ENCODE measurements around the gene BOD1L1. TPM values are rescaled to one million over a fixed set of nuclear protein-coding genes. Genes with fewer than 3 reads are reported as not detected.

Gene BOD1L1
- total RNA-seq, 2 donors from 2014 or later = 25.9 to 53.1 TPM

- no peak for ATAC-seq (ENCODE audit: insufficient number of reproducible peaks, low FRiP score, low read depth)
- TF ChIP-seq CTCF (IDR thresholded peaks at IDR 0.05) = no peak
Measured at GRCh38 chr4:13597604-13598003, 29.9 kb downstream of the BOD1L1 start.

GRCh38 chr4:13597141-13597540 is 30.4 kb downstream of the BOD1L1 start:
- peaks cover 36% of the 10 kb centered on the region for H3K36me3 ChIP-seq
- ATAC-seq (ENCODE audit: insufficient number of reproducible peaks, low FRiP score, low read depth) (no peak), DNase-seq (ENCODE audit: low spot score) (no peak)
- no peak overlapping the region for H3K4me3 ChIP-seq
- no peaks in the 10 kb centered on the region for H3K9me3 ChIP-seq
- H3K27me3 ChIP-seq (replicated peaks; ENCODE audit: insufficient read depth) = no peaks in the 10 kb centered on the region
- H3K27ac ChIP-seq = no peak overlapping the region
- no peaks in the 10 kb centered on the region for H3K4me1 ChIP-seq (ENCODE audit: control insufficient read depth in 1 of 2, low read depth in 2 of 2)
- no peak for TF ChIP-seq CTCF (IDR thresholded peaks at IDR 0.05)

More at GRCh38 chr4:13597604-13598003, 29.9 kb downstream of the BOD1L1 start:
- Histone ChIP-seq H3K36me3 (peaks cover 39% of the 10 kb centered on the region), H3K4me3 (no peak overlapping the region), H3K9me3 (no peaks in the 10 kb centered on the region), H3K27ac (no peak overlapping the region), H3K27me3 (replicated peaks; ENCODE audit: insufficient read depth) (no peaks in the 10 kb centered on the region), H3K4me1 (ENCODE audit: control insufficient read depth in 1 of 2, low read depth in 2 of 2) (no peaks in the 10 kb centered on the region)
- no peak for DNase-seq (ENCODE audit: low spot score)

GRCh38 chr4:13592220-13592619 is 35.3 kb downstream of the BOD1L1 start:
- ATAC-seq (ENCODE audit: insufficient number of reproducible peaks, low FRiP score, low read depth) = no peak
- no peak overlapping the region for H3K27ac ChIP-seq
- TF ChIP-seq CTCF (IDR thresholded peaks at IDR 0.05) = no peak
- no peak overlapping the region for H3K4me3 ChIP-seq
- no peaks in the 10 kb centered on the region for H3K4me1 ChIP-seq (ENCODE audit: control insufficient read depth in 1 of 2, low read depth in 2 of 2)
- H3K27me3 ChIP-seq (replicated peaks; ENCODE audit: insufficient read depth) = no peaks in the 10 kb centered on the region
- no peak for DNase-seq (ENCODE audit: low spot score)
- H3K36me3 ChIP-seq = peaks cover 38% of the 10 kb centered on the region
- no peaks in the 10 kb centered on the region for H3K9me3 ChIP-seq

DNA sequence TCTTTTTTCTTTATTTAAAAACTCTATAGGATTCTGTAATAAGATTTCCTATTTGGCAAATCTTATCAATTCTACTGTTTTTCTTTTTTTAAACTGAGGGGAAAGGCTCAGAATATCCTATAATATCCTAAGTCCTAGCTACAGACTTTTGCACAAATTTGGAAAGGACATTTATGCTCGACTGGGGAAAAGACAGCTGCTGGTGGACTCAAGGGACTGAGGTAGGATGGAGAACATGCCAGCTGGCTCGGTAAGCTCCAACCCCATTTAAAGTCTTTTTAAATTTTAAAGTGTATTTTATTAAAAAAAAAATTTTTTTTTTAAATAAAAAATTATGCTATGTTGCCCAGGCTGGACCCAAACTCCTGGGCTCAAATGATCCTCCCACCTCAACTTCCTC is 36.8 kb downstream of the BOD1L1 start:
- H3K4me3 ChIP-seq = no peak overlapping the region
- DNase-seq (ENCODE audit: low spot score) (no peak), ATAC-seq (ENCODE audit: insufficient number of reproducible peaks, low FRiP score, low read depth) (no peak)
- no peak for TF ChIP-seq CTCF (IDR thresholded peaks at IDR 0.05)
- no peak overlapping the region for H3K27ac ChIP-seq
- H3K9me3 ChIP-seq = no peaks in the 10 kb centered on the region
- no peaks in the 10 kb centered on the region for H3K4me1 ChIP-seq (ENCODE audit: control insufficient read depth in 1 of 2, low read depth in 2 of 2)
- H3K36me3 ChIP-seq = peaks cover 41% of the 10 kb centered on the region
- H3K27me3 ChIP-seq (replicated peaks; ENCODE audit: insufficient read depth) = no peaks in the 10 kb centered on the region

DNA sequence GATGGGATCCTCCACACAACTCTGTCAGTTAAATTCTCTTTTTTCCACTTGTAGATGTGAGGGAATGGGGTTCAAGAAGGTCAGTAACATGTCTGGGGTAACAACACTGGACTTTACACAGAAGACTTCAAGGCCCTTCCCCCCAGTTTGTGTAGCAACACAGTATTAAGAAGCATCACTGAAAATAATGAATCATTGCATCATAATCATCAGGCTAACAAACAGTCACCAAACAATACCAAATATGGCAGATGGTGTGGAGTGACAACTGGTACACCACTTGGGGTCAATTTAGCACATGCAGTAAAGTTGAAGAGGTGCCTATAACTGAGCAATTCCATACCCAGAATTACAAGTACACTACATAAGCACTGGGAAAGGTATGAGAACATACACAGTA is 38.6 kb downstream of the BOD1L1 start:
- H3K9me3 ChIP-seq = no peaks in the 10 kb centered on the region
- DNase-seq (ENCODE audit: low spot score) (no peak), ATAC-seq (ENCODE audit: insufficient number of reproducible peaks, low FRiP score, low read depth) (no peak)
- H3K4me3 ChIP-seq = no peak overlapping the region
- TF ChIP-seq CTCF (IDR thresholded peaks at IDR 0.05) = no peak
- peaks cover 29% of the 10 kb centered on the region for H3K36me3 ChIP-seq
- no peaks in the 10 kb centered on the region for H3K4me1 ChIP-seq (ENCODE audit: control insufficient read depth in 1 of 2, low read depth in 2 of 2)
- no peak overlapping the region for H3K27ac ChIP-seq
- no peaks in the 10 kb centered on the region for H3K27me3 ChIP-seq (replicated peaks; ENCODE audit: insufficient read depth)
